K562 (cell line): ENCODE results near the gene CTIF. TPM values are rescaled to one million over a fixed set of nuclear protein-coding genes. Genes with fewer than 3 reads are reported as not detected.

Experiments
- ATAC-seq: fragments of 200-7000 bp; cut with Tn5 transposase; 3 replicates; pipeline ENCODE4 v1.9.1; 2020; ENCODE audit warnings: moderate library complexity
- BruUV-seq: library from RNA; stranded (reverse); fragments of 400-500 nt; replicated peaks from 2 replicates; lab custom pipeline; 2021; lab: Mats Ljungman, UMichigan
- CTCF ChIA-PET: fragments of 300-600 bp; formaldehyde crosslinking; extraction: SDS; loops from one replicate; lab custom pipeline; 2021; ENCODE audit warnings: low intra/inter-chr PET ratio; lab: Yijun Ruan, JAX
- POLR2A ChIA-PET: fragments of 300-600, 350-650 bp; sonication (Branson Sonifier 250); formaldehyde crosslinking; extraction: SDS; loops from one replicate; lab custom pipeline; 2021; ENCODE audit warnings: antibody characterized with exemption, inconsistent platforms; lab: Yijun Ruan, JAX
- DNase-seq, 4 experiments: peaks; one replicate each; pipeline versions ENCODE4 v3.0.0 to v3.0.0-alpha.2; 2011 to 2018; ENCODE audit warnings: low spot score in 3 of 4, mixed read lengths in 3 of 4; ENCODE audit errors: extremely low read depth in 1 of 4
- FAIRE-seq: peaks from 2 replicates; lab custom pipeline; 2011; peaks lifted over from hg19 to GRCh38; lab: Jason Lieb, UNC
- H2AFZ ChIP-seq: 2 replicates; pipeline ENCODE4 v1.6.0; 2011; ENCODE audit warnings: low read depth, low read length, control low read depth, inconsistent platforms
- H3K27ac ChIP-seq: fragments of 200-600 bp; 3 replicates; pipeline ENCODE4 v1.8.0; 2011; ENCODE audit warnings: low read depth, mild to moderate bottlenecking, control low read depth, inconsistent platforms, low read length, moderate library complexity, mixed read lengths; ENCODE audit errors: extremely low read depth
- H3K27me3 ChIP-seq, 2 experiments: fragments of 300-600 bp in 1 of 2; 2 replicates in 1 of 2; 3 replicates in 1 of 2; pipeline versions ENCODE4 v1.6.0 to v1.8.0; 2011; ENCODE audit warnings: inconsistent platforms in 2 of 2, low read length in 2 of 2, mild to moderate bottlenecking in 1 of 2, mixed read lengths in 1 of 2, moderate library complexity in 1 of 2; ENCODE audit not compliant: control insufficient read depth in 2 of 2, insufficient read depth in 2 of 2
- H3K36me3 ChIP-seq: fragments of 300-600 bp; 3 replicates; pipeline ENCODE4 v1.8.0; 2011; ENCODE audit warnings: mild to moderate bottlenecking, low read length, inconsistent platforms; ENCODE audit not compliant: control insufficient read depth, insufficient read depth
- H3K4me1 ChIP-seq, 2 experiments: fragments of 200-600 bp in 1 of 2; replicated peaks in 1 of 2; 2 replicates in 1 of 2; 3 replicates in 1 of 2; pipeline versions ENCODE4 v1.5.1 to v1.8.0; 2011; ENCODE audit warnings: inconsistent platforms in 2 of 2, low read length in 2 of 2, mild to moderate bottlenecking in 1 of 2, mixed read lengths in 1 of 2, moderate library complexity in 1 of 2; ENCODE audit not compliant: control insufficient read depth in 2 of 2, insufficient read depth in 2 of 2
- H3K4me2 ChIP-seq: 2 replicates; pipeline ENCODE4 v1.6.1; 2011; ENCODE audit warnings: low read length, control low read depth, inconsistent platforms, mixed read lengths; ENCODE audit not compliant: insufficient read depth
- H3K4me3 ChIP-seq: fragments of 200-600 bp; sonication (generic), shearing (Covaris generic); 2 replicates; pipeline ENCODE4 v1.5.1; 2016; ENCODE audit warnings: control low read depth, inconsistent platforms
- H3K79me2 ChIP-seq: fragments of 200-600 bp; 3 replicates; pipeline ENCODE4 v1.8.0; 2011; ENCODE audit warnings: low read length, inconsistent platforms; ENCODE audit not compliant: control insufficient read depth, insufficient read depth
- H3K9ac ChIP-seq, 2 experiments: 2 replicates each; pipeline versions ENCODE4 v1.6.0 to v1.6.1; 2011; ENCODE audit warnings: low read depth in 2 of 2, low read length in 2 of 2, control low read depth in 1 of 2, inconsistent platforms in 1 of 2, mild to moderate bottlenecking in 1 of 2, mixed read lengths in 1 of 2; ENCODE audit not compliant: insufficient read depth in 1 of 2
- H3K9me1 ChIP-seq: one replicate; pipeline ENCODE4 v1.6.0; 2011; ENCODE audit warnings: inconsistent platforms, mild to moderate bottlenecking, low read length, moderate library complexity; ENCODE audit not compliant: control insufficient read depth, insufficient read depth
- H3K9me3 ChIP-seq: replicated peaks from 2 replicates; pipeline ENCODE4 v1.5.1; 2011; ENCODE audit warnings: low read depth, low read length, inconsistent platforms; ENCODE audit not compliant: control insufficient read depth, insufficient read depth
- H4K20me1 ChIP-seq: replicated peaks from 2 replicates; pipeline ENCODE4 v1.6.1; 2011; ENCODE audit warnings: low read length, inconsistent platforms, mixed read lengths; ENCODE audit not compliant: control insufficient read depth, insufficient read depth
- GABPB2 ChIP-seq: fragments of 250-450 bp; sonication (Bioruptor Pico); conservative IDR thresholded peaks from 2 replicates; pipeline ENCODE4 v1.5.1; 2021; ENCODE audit warnings: mild to moderate bottlenecking
- MAFF ChIP-seq: IDR thresholded peaks from 2 replicates; pipeline ENCODE4 v1.6.1; 2012; ENCODE audit warnings: low read length, improper control_type of control experiment
- STAG1 ChIP-seq: sonication (generic); formaldehyde crosslinking; IDR thresholded peaks from 2 replicates; pipeline ENCODE4 v1.5.0; 2020; ENCODE audit warnings: missing genetic modification reagents, borderline replicate concordance
- THRA ChIP-seq: fragments of 450-650 bp; IDR thresholded peaks from 2 replicates; pipeline ENCODE4 v1.6.1; 2017; ENCODE audit warnings: mild to moderate bottlenecking, moderate library complexity
- ZFX ChIP-seq: sonication (generic); formaldehyde crosslinking; IDR thresholded peaks from 2 replicates; pipeline ENCODE4 v1.8.0; 2022; ENCODE audit warnings: mild to moderate bottlenecking, missing genetic modification reagents, moderate library complexity
- ZKSCAN8 ChIP-seq: fragments of 200-800 bp; sonication (Bioruptor generic); IDR thresholded peaks from 2 replicates; pipeline ENCODE4 v1.6.1; 2016; ENCODE audit warnings: missing genetic modification characterization, missing compliant biosample characterization
- ZNF766 ChIP-seq: fragments of 200-800 bp; sonication (Bioruptor generic); conservative IDR thresholded peaks from 2 replicates; pipeline ENCODE4 v1.6.1; 2016; ENCODE audit warnings: missing genetic modification characterization, missing compliant biosample characterization
- WGBS: fragments of 100-300 bp; shearing (Covaris generic); methylation state at CpG from one replicate; pipeline ENCODE4 v1.1.6; 2016; ENCODE audit warnings: low coverage, mixed read lengths; ENCODE audit not compliant: insufficient coverage; ENCODE audit errors: missing lambda C conversion rate; 5-methylcytosine and 5-hydroxymethylcytosine counted together
- in situ Hi-C: fragments of 300-500 bp; cut with MboI; formaldehyde crosslinking; loops from 4 replicates; pipeline ENCODE4 v1.15.0; 2018; ENCODE audit warnings: inconsistent platforms, mixed read lengths
- intact Hi-C: fragments of 100-400 bp; cut with micrococcal nuclease; formaldehyde crosslinking; loops from 2 replicates; pipeline ENCODE4 v1.14.2; 2022
- polyA plus RNA-seq, 8 experiments: library from polyadenylated mRNA; depleted of rRNA in 4 of 8; stranded (reverse) in 5 of 8; unstranded in 3 of 8; fragments of >200 nt; fragmentation: Nextera tagmentation in 2 of 8; fragmentation: Illumina TruSeq in 1 of 8; extraction: Ambion mirVana in 2 of 8; extraction: Trizol in 1 of 8; gene quantifications; 2 replicates each; pipeline versions ENCODE4 v1.2.1 to v1.2.3, GENCODE V29; 2011 to 2014; ENCODE audit warnings: inconsistent platforms in 1 of 8, missing spikeins in 1 of 8
- total RNA-seq, 7 experiments: library from RNA; depleted of rRNA in 6 of 7; stranded (reverse); fragments of >200 nt in 6 of 7; fragmentation: Illumina TruSeq in 2 of 7; extraction: Trizol in 2 of 7; gene quantifications; 2 replicates each; pipeline versions ENCODE4 v1.2.1 to v1.2.3, GENCODE V29; 2011 to 2021; ENCODE audit warnings: low replicate concordance in 1 of 7
- TF ChIP-seq, protein P1 (sequence below): fragments of 450-650 bp; IDR thresholded peaks from 2 replicates; pipeline ENCODE4 v1.7.0; 2016; ENCODE audit warnings: borderline replicate concordance
- TF ChIP-seq, protein P2 (sequence below): fragments of 450-650 bp; IDR thresholded peaks from 2 replicates; pipeline ENCODE4 v1.7.1; 2018; ENCODE audit warnings: mild to moderate bottlenecking, low read depth; ENCODE audit not compliant: partially characterized antibody

The CTIF gene
- total and polyA plus RNA-seq, 9 of the 15 experiments (the other 6 are each of a cell fraction or from before 2014, with no cell fraction given): 0.17 to 11.5 (median 2.2) TPM

DNA sequence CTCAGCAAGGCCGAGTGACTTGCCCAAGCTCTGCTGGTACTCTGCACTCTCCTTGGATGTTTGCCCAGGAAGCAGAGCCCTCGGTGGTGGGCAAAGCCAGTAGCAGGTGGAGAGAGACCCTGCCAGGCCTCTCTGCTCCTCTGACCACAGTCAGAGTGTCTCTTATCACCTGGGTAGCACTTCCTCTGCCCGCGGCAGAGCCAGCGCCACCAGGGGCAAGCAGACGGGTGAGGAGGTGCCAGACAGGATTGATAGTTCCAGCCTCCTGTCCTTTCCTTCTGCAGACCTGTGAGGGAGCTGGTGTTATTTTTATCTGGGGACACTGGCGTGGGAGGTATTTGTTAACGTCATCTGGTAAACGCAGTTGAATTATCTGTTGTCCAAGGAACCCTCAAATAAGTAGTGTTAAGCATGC lies 259.0 kb downstream of the CTIF start (continued):
- TF ChIP-seq THRA: no peak
- TF ChIP-seq, all 486 proteins: peak for 14

DNA sequence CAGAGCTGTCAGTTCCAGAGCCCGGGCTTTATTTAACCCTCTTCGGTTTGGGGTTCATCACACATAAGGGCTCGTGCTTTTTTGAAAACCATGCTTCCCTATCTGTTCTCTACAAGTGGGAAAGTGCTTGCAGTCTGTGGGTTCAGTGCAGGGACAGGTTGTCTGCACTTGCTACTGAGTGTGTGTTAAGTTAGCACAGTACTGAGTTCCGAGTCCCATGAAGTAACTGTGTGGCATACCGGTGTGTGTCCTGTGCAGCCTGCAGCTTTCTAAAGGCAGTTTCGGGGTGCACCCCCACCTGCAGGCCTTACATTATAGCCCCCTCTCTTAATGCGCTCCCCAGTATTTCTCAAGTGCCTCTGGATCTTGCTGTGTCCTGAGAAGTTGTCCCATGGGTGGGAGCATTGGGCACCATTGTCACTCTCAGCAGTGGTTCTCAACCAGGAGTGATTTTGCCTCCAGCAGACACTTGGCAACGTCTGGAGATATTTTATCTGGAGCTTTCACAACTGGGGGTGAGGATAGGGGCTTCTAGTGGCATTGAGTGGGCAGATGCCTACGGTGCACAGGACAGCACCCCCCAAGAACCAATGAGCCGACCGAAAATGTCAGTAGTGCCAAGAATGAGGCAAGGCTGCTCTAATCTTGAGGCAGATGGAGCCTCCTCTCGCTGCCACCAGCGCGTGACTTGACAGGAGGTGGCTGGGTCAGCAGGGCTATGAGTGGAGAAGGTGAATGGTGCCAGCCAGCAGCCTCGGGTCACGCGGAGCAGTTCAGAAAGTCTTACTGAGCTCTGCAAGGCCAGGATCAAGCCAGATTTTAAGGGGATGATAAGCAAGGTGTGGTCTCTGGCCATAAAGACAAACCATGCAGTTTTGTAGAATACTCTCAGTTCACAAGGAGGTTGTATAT lies 259.8 kb downstream of the CTIF start:
- WGBS: 65% methylated on average over 16 of the region's 17 CpGs
- Histone ChIP-seq H4K20me1 (no peaks in the 10 kb centered on the region; the same call in 1 of the 2 replicates), H3K79me2 (no peaks in the 10 kb centered on the region), H3K9me3 (no peaks in the 10 kb centered on the region), H3K27ac (no peak overlapping the region), H3K36me3 (no peaks in the 10 kb centered on the region), H3K4me1 (peaks cover 8 to 23% of the 10 kb centered on the region in 2 experiments; a peak in 4 of 5 replicates), H3K9me1 (no peaks in the 10 kb centered on the region), H3K9ac (no peak overlapping the region), H3K4me3 (no peak overlapping the region), H3K4me2 (no peak overlapping the region), H2AFZ (no peak overlapping the region), H3K27me3 (no peaks in the 10 kb centered on the region)
- no TSS peak for BruUV-seq
- no peak for FAIRE-seq
- POLR2A ChIA-PET: no interaction called here
- CTCF ChIA-PET: no interaction called here
- in situ Hi-C loops: no loop called here
- no peak; the same call in 2 of the 3 replicates for ATAC-seq
- DNase-seq: no peak
- TF ChIP-seq ZNF766 (CRISPR knock-in tag): 0 out of 2 replicates have a peak, but pooled peaks have one; percentile 20
- peak; percentile 15; the same call in 1 of the 2 replicates for TF ChIP-seq ZFX (CRISPR knock-in tag)
- TF ChIP-seq GABPB2 (CRISPR knock-in tag): no peak
- TF ChIP-seq, protein P1, sequence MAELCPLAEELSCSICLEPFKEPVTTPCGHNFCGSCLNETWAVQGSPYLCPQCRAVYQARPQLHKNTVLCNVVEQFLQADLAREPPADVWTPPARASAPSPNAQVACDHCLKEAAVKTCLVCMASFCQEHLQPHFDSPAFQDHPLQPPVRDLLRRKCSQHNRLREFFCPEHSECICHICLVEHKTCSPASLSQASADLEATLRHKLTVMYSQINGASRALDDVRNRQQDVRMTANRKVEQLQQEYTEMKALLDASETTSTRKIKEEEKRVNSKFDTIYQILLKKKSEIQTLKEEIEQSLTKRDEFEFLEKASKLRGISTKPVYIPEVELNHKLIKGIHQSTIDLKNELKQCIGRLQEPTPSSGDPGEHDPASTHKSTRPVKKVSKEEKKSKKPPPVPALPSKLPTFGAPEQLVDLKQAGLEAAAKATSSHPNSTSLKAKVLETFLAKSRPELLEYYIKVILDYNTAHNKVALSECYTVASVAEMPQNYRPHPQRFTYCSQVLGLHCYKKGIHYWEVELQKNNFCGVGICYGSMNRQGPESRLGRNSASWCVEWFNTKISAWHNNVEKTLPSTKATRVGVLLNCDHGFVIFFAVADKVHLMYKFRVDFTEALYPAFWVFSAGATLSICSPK: no peak
- TF ChIP-seq STAG1 (CRISPR knock-in tag): no peak
- no peak for TF ChIP-seq MAFF
- TF ChIP-seq, protein P2, sequence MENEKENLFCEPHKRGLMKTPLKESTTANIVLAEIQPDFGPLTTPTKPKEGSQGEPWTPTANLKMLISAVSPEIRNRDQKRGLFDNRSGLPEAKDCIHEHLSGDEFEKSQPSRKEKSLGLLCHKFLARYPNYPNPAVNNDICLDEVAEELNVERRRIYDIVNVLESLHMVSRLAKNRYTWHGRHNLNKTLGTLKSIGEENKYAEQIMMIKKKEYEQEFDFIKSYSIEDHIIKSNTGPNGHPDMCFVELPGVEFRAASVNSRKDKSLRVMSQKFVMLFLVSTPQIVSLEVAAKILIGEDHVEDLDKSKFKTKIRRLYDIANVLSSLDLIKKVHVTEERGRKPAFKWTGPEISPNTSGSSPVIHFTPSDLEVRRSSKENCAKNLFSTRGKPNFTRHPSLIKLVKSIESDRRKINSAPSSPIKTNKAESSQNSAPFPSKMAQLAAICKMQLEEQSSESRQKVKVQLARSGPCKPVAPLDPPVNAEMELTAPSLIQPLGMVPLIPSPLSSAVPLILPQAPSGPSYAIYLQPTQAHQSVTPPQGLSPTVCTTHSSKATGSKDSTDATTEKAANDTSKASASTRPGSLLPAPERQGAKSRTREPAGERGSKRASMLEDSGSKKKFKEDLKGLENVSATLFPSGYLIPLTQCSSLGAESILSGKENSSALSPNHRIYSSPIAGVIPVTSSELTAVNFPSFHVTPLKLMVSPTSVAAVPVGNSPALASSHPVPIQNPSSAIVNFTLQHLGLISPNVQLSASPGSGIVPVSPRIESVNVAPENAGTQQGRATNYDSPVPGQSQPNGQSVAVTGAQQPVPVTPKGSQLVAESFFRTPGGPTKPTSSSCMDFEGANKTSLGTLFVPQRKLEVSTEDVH: no peak
- TF ChIP-seq ZKSCAN8: no peak
- intact Hi-C loops: no loop called here
